WTC11 (cell line): ENCODE measurements around the gene TNS3. TPM values are rescaled to one million over a fixed set of nuclear protein-coding genes. Genes with fewer than 3 reads are reported as not detected.

ENCODE experiments used
- ATAC-seq: fragments of 200-7000 bp; cut with Tn5 transposase; 2 replicates; pipeline ENCODE4 v1.10.0; 2021; ENCODE audit warnings: mild to moderate bottlenecking, moderate library complexity
- CTCF ChIA-PET: fragments of 300-600 bp; sonication (Branson Sonifier 250); formaldehyde crosslinking; loops from one replicate; lab custom pipeline; 2021; ENCODE audit warnings: antibody characterized with exemption; lab: Charles Lee
- POLR2A ChIA-PET: fragments of 350-600 bp; sonication (Branson Sonifier 250); formaldehyde crosslinking; loops from one replicate; lab custom pipeline; 2021; ENCODE audit warnings: antibody characterized with exemption; lab: Charles Lee
- DNase-seq: peaks from one replicate; pipeline ENCODE4 v3.0.0; 2021; ENCODE audit warnings: low spot score
- H3K27ac Mint-ChIP-seq: 2 replicates; pipeline ENCODE4 v1.8.0; 2021; ENCODE audit warnings: mixed read lengths
- H3K27me3 Mint-ChIP-seq: 2 replicates; pipeline ENCODE4 v1.8.0; 2021; ENCODE audit warnings: low read depth, mild to moderate bottlenecking, moderate library complexity, mixed read lengths
- H3K36me3 Mint-ChIP-seq: 2 replicates; pipeline ENCODE4 v1.8.0; 2021; ENCODE audit warnings: mixed read lengths
- H3K4me1 Mint-ChIP-seq: 2 replicates; pipeline ENCODE4 v1.8.0; 2022; ENCODE audit warnings: mixed read lengths
- H3K4me3 Mint-ChIP-seq: 2 replicates; pipeline ENCODE4 v1.8.0; 2021; ENCODE audit warnings: mild to moderate bottlenecking, moderate library complexity, mixed read lengths
- H3K9me3 Mint-ChIP-seq: 2 replicates; pipeline ENCODE4 v1.8.0; 2021; ENCODE audit warnings: mixed read lengths
- ATF2 ChIP-seq: sonication (generic); formaldehyde crosslinking; IDR thresholded peaks from 2 replicates; pipeline ENCODE4 v1.8.1; 2022; ENCODE audit warnings: low read depth, missing genetic modification reagents, borderline replicate concordance
- E2F4 ChIP-seq: sonication (generic); formaldehyde crosslinking; IDR thresholded peaks from 2 replicates; pipeline ENCODE4 v1.8.1; 2022; ENCODE audit warnings: low read depth, mild to moderate bottlenecking, moderate library complexity, missing genetic modification reagents, borderline replicate concordance
- E2F5 ChIP-seq: sonication (generic); formaldehyde crosslinking; IDR thresholded peaks from 2 replicates; pipeline ENCODE4 v1.8.1; 2022; ENCODE audit warnings: mild to moderate bottlenecking, moderate library complexity, missing genetic modification reagents
- ELF4 ChIP-seq: sonication (generic); formaldehyde crosslinking; IDR thresholded peaks from 2 replicates; pipeline ENCODE4 v1.8.1; 2022; ENCODE audit warnings: low read depth, mild to moderate bottlenecking, moderate library complexity, missing genetic modification reagents
- EMX1 ChIP-seq: fragments of 250-450 bp; sonication (Bioruptor Pico); IDR thresholded peaks from 2 replicates; pipeline ENCODE4 v1.8.0; 2021; ENCODE audit warnings: mild to moderate bottlenecking
- GTF2I ChIP-seq: fragments of 250-450 bp; sonication (Bioruptor Pico); conservative IDR thresholded peaks from 2 replicates; pipeline ENCODE4 v1.4.0; 2021; ENCODE audit warnings: mild to moderate bottlenecking
- HMGA2 ChIP-seq: fragments of 250-450 bp; sonication (Bioruptor Pico); IDR thresholded peaks from 2 replicates; pipeline ENCODE4 v1.4.0; 2021; ENCODE audit warnings: mild to moderate bottlenecking, moderate library complexity
- NFE2L1 ChIP-seq: sonication (generic); formaldehyde crosslinking; IDR thresholded peaks from 2 replicates; pipeline ENCODE4 v1.8.1; 2023; ENCODE audit warnings: missing genetic modification reagents
- NFYB ChIP-seq: sonication (generic); formaldehyde crosslinking; conservative IDR thresholded peaks from 2 replicates; pipeline ENCODE4 v1.8.0; 2022; ENCODE audit warnings: low read depth, missing genetic modification reagents
- NR1H2 ChIP-seq: sonication (generic); formaldehyde crosslinking; IDR thresholded peaks from 2 replicates; pipeline ENCODE4 v1.9.0; 2021; ENCODE audit warnings: mild to moderate bottlenecking, moderate library complexity, missing genetic modification reagents
- NR3C1 ChIP-seq: sonication (generic); formaldehyde crosslinking; conservative IDR thresholded peaks from 2 replicates; pipeline ENCODE4 v1.8.1; 2023; ENCODE audit warnings: low read depth, mild to moderate bottlenecking, missing genetic modification reagents
- ZNF138 ChIP-seq: sonication (generic); formaldehyde crosslinking; conservative IDR thresholded peaks from 2 replicates; pipeline ENCODE4 v1.8.1; 2022; ENCODE audit warnings: mild to moderate bottlenecking, moderate library complexity, missing genetic modification reagents
- ZNF219 ChIP-seq: sonication (generic); formaldehyde crosslinking; IDR thresholded peaks from 2 replicates; pipeline ENCODE4 v1.8.0; 2023; ENCODE audit warnings: missing genetic modification reagents, mild to moderate bottlenecking, borderline replicate concordance
- total RNA-seq: library from RNA; stranded (reverse); gene quantifications from 3 replicates; pipeline ENCODE4 v1.2.3, GENCODE V29; 2021
- TF ChIP-seq, protein P1 (sequence below): sonication (generic); formaldehyde crosslinking; IDR thresholded peaks from 2 replicates; pipeline ENCODE4 v1.8.1; 2022; ENCODE audit warnings: mild to moderate bottlenecking, missing genetic modification reagents, moderate library complexity, borderline replicate concordance
- TF ChIP-seq, protein P2 (sequence below): sonication (generic); formaldehyde crosslinking; IDR thresholded peaks from 2 replicates; pipeline ENCODE4 v1.8.1; 2023; ENCODE audit warnings: mild to moderate bottlenecking, moderate library complexity, missing genetic modification reagents

The TNS3 gene
- total RNA-seq, 1 experiment from 2014 or later, result 37.7 TPM

DNA sequence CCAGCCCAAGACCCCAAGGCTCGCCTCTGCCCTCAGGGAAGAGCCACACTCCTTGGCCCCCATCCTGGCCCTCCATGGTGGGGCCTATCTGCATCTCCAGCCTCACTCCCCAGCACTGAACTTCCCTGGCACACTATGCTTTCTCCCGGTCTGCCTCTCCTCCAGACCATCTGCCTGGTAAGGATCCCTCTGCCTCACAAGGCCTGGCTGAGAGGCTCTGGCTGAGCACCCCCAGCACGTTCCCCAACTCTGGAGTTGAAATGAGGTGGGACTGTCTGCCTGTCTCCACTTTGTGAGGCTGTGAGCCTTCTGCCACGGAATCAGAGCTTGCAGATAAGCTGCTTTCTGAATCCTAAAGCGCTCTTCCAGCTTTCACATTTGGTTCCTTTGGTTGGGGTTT, 220.7 kb downstream of the TNS3 start (continued):
- TF ChIP-seq, protein P1, sequence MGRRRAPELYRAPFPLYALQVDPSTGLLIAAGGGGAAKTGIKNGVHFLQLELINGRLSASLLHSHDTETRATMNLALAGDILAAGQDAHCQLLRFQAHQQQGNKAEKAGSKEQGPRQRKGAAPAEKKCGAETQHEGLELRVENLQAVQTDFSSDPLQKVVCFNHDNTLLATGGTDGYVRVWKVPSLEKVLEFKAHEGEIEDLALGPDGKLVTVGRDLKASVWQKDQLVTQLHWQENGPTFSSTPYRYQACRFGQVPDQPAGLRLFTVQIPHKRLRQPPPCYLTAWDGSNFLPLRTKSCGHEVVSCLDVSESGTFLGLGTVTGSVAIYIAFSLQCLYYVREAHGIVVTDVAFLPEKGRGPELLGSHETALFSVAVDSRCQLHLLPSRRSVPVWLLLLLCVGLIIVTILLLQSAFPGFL (CRISPR knock-in tag), result no peak

- no peaks in the 10 kb centered on the region for H3K36me3 Mint-ChIP-seq
- CTCF ChIA-PET, result interaction anchor here (1.0 kb wide), 1 partner anchor 94 kb away, joined by 4 read pairs; no protein-coding TSS in a partner anchor
- no peak for ATAC-seq
- POLR2A ChIA-PET, result no interaction called here
- no peaks in the 10 kb centered on the region for H3K9me3 Mint-ChIP-seq
- H3K4me3 Mint-ChIP-seq, result no peak overlapping the region
- H3K27ac Mint-ChIP-seq, result no peak overlapping the region
- H3K4me1 Mint-ChIP-seq, result peaks cover 7% of the 10 kb centered on the region
- H3K27me3 Mint-ChIP-seq, result no peaks in the 10 kb centered on the region
- TF ChIP-seq HMGA2 (CRISPR knock-in tag) (no peak), NR3C1 (CRISPR knock-in tag) (no peak), GTF2I (CRISPR knock-in tag) (no peak), ATF2 (CRISPR knock-in tag) (no peak), EMX1 (CRISPR knock-in tag) (no peak), NFE2L1 (CRISPR knock-in tag) (no peak), ZNF138 (no peak)
- TF ChIP-seq, protein P2, sequence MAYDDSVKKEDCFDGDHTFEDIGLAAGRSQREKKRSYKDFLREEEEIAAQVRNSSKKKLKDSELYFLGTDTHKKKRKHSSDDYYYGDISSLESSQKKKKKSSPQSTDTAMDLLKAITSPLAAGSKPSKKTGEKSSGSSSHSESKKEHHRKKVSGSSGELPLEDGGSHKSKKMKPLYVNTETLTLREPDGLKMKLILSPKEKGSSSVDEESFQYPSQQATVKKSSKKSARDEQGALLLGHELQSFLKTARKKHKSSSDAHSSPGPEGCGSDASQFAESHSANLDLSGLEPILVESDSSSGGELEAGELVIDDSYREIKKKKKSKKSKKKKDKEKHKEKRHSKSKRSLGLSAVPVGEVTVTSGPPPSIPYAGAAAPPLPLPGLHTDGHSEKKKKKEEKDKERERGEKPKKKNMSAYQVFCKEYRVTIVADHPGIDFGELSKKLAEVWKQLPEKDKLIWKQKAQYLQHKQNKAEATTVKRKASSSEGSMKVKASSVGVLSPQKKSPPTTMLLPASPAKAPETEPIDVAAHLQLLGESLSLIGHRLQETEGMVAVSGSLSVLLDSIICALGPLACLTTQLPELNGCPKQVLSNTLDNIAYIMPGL, result no peak
- TF ChIP-seq, protein P1 (CRISPR knock-in tag), result no peak
- TF ChIP-seq, all 79 proteins: peak for 0
- DNase-seq, result no peak
Measured at GRCh38 chr7:47360301-47360900, 221.5 kb downstream of the TNS3 start.

DNA sequence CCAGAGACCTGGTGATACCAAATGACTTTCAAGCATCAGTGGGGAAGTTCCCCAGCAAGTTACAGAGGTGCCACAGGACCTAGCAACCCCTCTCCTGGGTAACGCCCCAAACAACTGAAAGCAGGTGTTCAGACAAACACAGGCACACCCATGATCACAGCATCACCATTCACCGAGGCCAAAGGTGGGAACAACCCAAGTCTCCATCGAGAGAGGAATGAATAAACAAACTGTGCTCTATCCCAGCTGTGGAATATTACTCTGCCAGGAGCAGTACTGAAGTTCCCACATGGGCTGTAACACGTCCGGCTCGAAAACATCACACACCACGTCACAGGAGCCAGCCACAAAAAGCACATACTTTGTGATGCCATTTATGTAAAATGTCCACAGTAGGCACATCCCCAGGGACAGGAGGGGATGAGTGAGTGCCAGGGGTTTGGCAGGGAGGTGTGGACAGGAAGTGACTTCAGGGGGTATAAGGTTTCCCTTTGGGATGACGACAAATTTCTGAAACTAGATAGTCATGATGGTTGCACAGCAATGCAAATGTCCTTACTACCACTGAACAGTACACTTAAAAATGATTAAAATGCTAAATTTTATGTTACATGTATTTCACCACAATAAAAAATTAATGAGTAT, 222.8 kb downstream of the TNS3 start:
- Mint-ChIP-seq H3K4me3 (no peak overlapping the region), H3K36me3 (no peaks in the 10 kb centered on the region), H3K27ac (no peak overlapping the region), H3K27me3 (no peaks in the 10 kb centered on the region), H3K9me3 (no peaks in the 10 kb centered on the region), H3K4me1 (peaks cover 7% of the 10 kb centered on the region)
- DNase-seq, result no peak
- no peak for ATAC-seq
- POLR2A ChIA-PET, result no interaction called here
- TF ChIP-seq NFYB (CRISPR knock-in tag) (no peak), E2F5 (CRISPR knock-in tag) (no peak), E2F4 (no peak), ZNF219 (CRISPR knock-in tag) (no peak), NR1H2 (CRISPR knock-in tag) (no peak), ELF4 (CRISPR knock-in tag) (no peak)
- CTCF ChIA-PET, result no interaction called here
